ENCODE measurements around the gene GPR85. TPM values are rescaled to one million over a fixed set of nuclear protein-coding genes. Genes with fewer than 3 reads are reported as not detected.

GPR85 gene, protein sequence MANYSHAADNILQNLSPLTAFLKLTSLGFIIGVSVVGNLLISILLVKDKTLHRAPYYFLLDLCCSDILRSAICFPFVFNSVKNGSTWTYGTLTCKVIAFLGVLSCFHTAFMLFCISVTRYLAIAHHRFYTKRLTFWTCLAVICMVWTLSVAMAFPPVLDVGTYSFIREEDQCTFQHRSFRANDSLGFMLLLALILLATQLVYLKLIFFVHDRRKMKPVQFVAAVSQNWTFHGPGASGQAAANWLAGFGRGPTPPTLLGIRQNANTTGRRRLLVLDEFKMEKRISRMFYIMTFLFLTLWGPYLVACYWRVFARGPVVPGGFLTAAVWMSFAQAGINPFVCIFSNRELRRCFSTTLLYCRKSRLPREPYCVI
- 0.44 TPM for polyA plus RNA-seq (2013, experiment 1 of 2)
- polyA plus RNA-seq (2013, experiment 2 of 2) = 0.41 TPM

DNA sequence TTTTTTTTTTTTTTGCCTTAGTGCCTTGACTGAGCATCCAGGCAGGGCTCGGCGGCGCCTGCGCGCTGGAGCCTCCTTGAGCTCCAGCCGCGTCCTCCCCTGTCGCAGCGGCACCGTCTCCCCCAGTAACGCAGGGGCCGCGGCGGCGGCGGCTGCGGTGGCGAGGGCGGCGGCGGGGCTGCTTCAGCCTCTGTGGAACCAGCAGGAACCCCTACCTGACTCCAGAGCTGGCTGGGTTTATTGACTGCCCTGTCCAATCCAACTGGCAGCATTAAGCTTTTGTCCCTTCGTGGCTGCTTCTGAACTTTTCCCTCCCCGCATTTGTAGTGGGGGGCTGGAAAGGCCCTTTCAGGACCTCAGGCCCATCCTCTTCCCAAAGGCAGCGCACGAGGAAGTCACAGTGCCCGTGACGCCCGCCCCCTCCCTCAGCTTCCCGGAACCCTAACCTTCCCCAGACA lies at the start of gene GPR85:
GPR85 (minus strand) TSS at position 397 of the 458 bp plus-strand sequence. CDS start 2,106 bp downstream, outside the sequence.
- Histone ChIP-seq H3K23ac (ENCODE audit: low read length in 2 of 2) (no peak within 1 kb of the TSS), H3K36me3 (ENCODE audit: control insufficient read depth in 1 of 2, insufficient read depth in 2 of 2, low read depth in 1 of 2, low read length in 2 of 2) (no peaks in the 10 kb centered on the region), H3K4me2 (ENCODE audit: low read length, poor library complexity, severe bottlenecking) (peak within 1 kb of the TSS; percentile 96), H3K18ac (ENCODE audit: low read depth in 1 of 2, low read length in 2 of 2) (peak within 1 kb of the TSS; percentile 75 to 86), H3K4me1 (ENCODE audit: control insufficient read depth, insufficient read depth, low read depth, low read length) (peaks cover 5% of the 10 kb centered on the region), H2BK5ac (ENCODE audit: low read depth, low read length, poor library complexity, severe bottlenecking) (peak within 1 kb of the TSS; percentile 88), H2BK120ac (ENCODE audit: low read depth, low read length) (peak within 1 kb of the TSS; percentile 83), H3K4me3 (ENCODE audit: insufficient read depth in 1 of 2, low read depth in 1 of 2, low read length in 2 of 2) (peak within 1 kb of the TSS; percentile 67 to 85), H2AFZ (ENCODE audit: low read depth, low read length) (peak within 1 kb of the TSS; percentile 95), H2AK5ac (ENCODE audit: low read length, severe bottlenecking) (no peak within 1 kb of the TSS), H2BK15ac (ENCODE audit: low read depth, poor library complexity, severe bottlenecking) (peak within 1 kb of the TSS; percentile 80), H3K9me3 (ENCODE audit: control insufficient read depth, low read length) (no peaks in the 10 kb centered on the region), H3K9ac (ENCODE audit: low read length) (peak within 1 kb of the TSS; percentile 97), H3K27me3 (ENCODE audit: control insufficient read depth in 1 of 2, insufficient read depth in 1 of 2, low read length in 2 of 2) (no peaks in the 10 kb centered on the region), H3K14ac (ENCODE audit: low read length in 2 of 2) (peak within 1 kb of the TSS in 1 of 2 experiments; percentile 81), H3K79me1 (replicated peaks; ENCODE audit: low read length, poor library complexity, severe bottlenecking) (no peaks in the 10 kb centered on the region), H4K8ac (ENCODE audit: low read length) (peak within 1 kb of the TSS; percentile 84), H3K27ac (ENCODE audit: low read length, poor library complexity, severe bottlenecking) (peak within 1 kb of the TSS; percentile 95), H2BK12ac (ENCODE audit: low read length in 2 of 2) (peak within 1 kb of the TSS in 1 of 2 experiments; percentile 76), H3K4ac (ENCODE audit: low read depth in 1 of 2, low read length in 2 of 2) (peak within 1 kb of the TSS; percentile 49 to 60), H4K91ac (ENCODE audit: low read length) (peak within 1 kb of the TSS; percentile 90)
- 1% methylated on average over 19 of the region's 29 CpGs for WGBS
- peak; percentile 71 for DNase-seq

DNA sequence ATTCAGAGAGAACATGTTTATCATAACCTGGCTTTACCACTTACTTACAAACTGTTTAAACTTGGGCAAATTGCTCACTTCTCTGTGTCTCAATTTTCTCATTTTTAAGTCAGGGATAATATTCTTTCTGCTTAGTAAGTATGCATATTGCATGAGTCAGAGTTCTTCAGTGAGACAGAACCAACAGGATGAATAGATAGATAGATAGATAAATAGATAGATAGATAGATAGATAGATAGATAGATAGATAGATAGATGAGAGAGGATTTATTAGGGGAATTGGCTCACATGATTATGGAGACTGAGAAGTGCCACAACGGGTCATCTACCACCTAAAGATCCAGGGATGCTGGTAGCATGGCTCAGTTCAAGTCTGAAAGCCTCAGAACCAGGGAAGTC lies 47.4 kb upstream of the GPR85 start:
- Histone ChIP-seq H2BK5ac (ENCODE audit: low read depth, low read length, poor library complexity, severe bottlenecking) (no peak overlapping the region), H4K91ac (ENCODE audit: low read length) (no peak overlapping the region)

DNA sequence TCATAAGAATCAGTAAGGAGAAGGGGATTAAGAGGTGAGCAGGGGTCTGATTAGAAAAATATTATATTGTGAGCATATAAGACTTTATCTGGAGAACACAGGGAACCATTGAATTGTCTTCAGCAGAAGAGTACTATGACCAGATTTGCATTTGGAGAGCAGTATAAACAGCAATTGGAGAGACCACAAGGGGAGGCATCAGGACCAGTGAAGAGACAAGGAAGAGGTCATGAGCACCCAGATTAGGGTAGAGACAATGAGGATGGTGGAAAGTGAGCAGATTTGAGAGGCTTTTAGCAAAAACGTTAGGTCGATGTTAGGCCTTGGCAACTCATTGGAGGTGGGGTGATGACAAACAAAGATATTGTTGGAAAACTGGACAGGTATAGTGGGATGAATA lies 44.7 kb upstream of the GPR85 start:
- Histone ChIP-seq H3K23ac (ENCODE audit: low read length in 2 of 2) (no peak overlapping the region), H3K9ac (ENCODE audit: low read length) (no peak overlapping the region)
- WGBS = 93% methylated on average over 2 of the region's 2 CpGs

More for the DNA sequence above, 47.4 kb upstream of the GPR85 start:
- Histone ChIP-seq H3K79me1 (replicated peaks; ENCODE audit: low read length, poor library complexity, severe bottlenecking) (no peaks in the 10 kb centered on the region), H3K4ac (ENCODE audit: low read depth in 1 of 2, low read length in 2 of 2) (no peak overlapping the region), H3K36me3 (ENCODE audit: control insufficient read depth in 1 of 2, insufficient read depth in 2 of 2, low read depth in 1 of 2, low read length in 2 of 2) (no peaks in the 10 kb centered on the region), H3K18ac (ENCODE audit: low read depth in 1 of 2, low read length in 2 of 2) (no peak overlapping the region), H3K14ac (ENCODE audit: low read length in 2 of 2) (no peak overlapping the region), H3K4me3 (ENCODE audit: insufficient read depth in 1 of 2, low read depth in 1 of 2, low read length in 2 of 2) (no peak overlapping the region), H3K27me3 (ENCODE audit: control insufficient read depth in 1 of 2, insufficient read depth in 1 of 2, low read length in 2 of 2) (no peaks in the 10 kb centered on the region), H3K9ac (ENCODE audit: low read length) (no peak overlapping the region), H3K27ac (ENCODE audit: low read length, poor library complexity, severe bottlenecking) (no peak overlapping the region), H3K4me2 (ENCODE audit: low read length, poor library complexity, severe bottlenecking) (no peak overlapping the region), H2BK120ac (ENCODE audit: low read depth, low read length) (no peak overlapping the region), H2BK15ac (ENCODE audit: low read depth, poor library complexity, severe bottlenecking) (no peak overlapping the region), H3K23ac (ENCODE audit: low read length in 2 of 2) (no peak overlapping the region), H2AK5ac (ENCODE audit: low read length, severe bottlenecking) (no peak overlapping the region), H2BK12ac (ENCODE audit: low read length in 2 of 2) (no peak overlapping the region), H2AFZ (ENCODE audit: low read depth, low read length) (no peak overlapping the region), H4K8ac (ENCODE audit: low read length) (no peak overlapping the region), H3K9me3 (ENCODE audit: control insufficient read depth, low read length) (no peaks in the 10 kb centered on the region), H3K4me1 (ENCODE audit: control insufficient read depth, insufficient read depth, low read depth, low read length) (no peaks in the 10 kb centered on the region)
- 76% methylated on average over 1 of the region's 1 CpG for WGBS
- no peak for DNase-seq

DNA sequence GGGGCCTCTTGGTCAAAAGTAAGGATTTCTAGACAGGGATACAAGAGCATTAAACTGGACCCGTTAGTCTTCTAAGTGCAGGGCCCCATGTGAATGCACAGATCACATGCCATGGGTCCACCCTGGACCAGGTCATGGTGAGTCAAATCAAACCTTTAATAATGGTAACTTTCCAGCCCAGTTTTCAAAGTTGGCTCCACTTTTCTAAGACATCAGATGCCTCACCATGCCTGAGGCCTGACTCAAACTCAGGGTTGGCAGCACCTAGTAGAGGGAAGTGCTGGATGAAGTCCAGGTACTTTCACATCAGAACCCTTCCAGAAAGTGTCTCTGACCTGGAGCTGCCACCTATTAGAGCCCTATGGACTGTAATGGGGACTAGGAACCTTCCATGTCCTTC lies 41.4 kb upstream of the GPR85 start:
- Histone ChIP-seq H3K4me3 (ENCODE audit: insufficient read depth in 1 of 2, low read depth in 1 of 2, low read length in 2 of 2) (no peak overlapping the region), H4K8ac (ENCODE audit: low read length) (no peak overlapping the region), H3K36me3 (ENCODE audit: control insufficient read depth in 1 of 2, insufficient read depth in 2 of 2, low read depth in 1 of 2, low read length in 2 of 2) (no peaks in the 10 kb centered on the region), H2BK5ac (ENCODE audit: low read depth, low read length, poor library complexity, severe bottlenecking) (no peak overlapping the region), H2AFZ (ENCODE audit: low read depth, low read length) (no peak overlapping the region), H3K79me1 (replicated peaks; ENCODE audit: low read length, poor library complexity, severe bottlenecking) (no peaks in the 10 kb centered on the region), H3K4me2 (ENCODE audit: low read length, poor library complexity, severe bottlenecking) (no peak overlapping the region), H3K27me3 (ENCODE audit: control insufficient read depth in 1 of 2, insufficient read depth in 1 of 2, low read length in 2 of 2) (no peaks in the 10 kb centered on the region), H3K9ac (ENCODE audit: low read length) (no peak overlapping the region), H3K18ac (ENCODE audit: low read depth in 1 of 2, low read length in 2 of 2) (no peak overlapping the region), H2BK15ac (ENCODE audit: low read depth, poor library complexity, severe bottlenecking) (no peak overlapping the region), H2BK120ac (ENCODE audit: low read depth, low read length) (no peak overlapping the region), H2AK5ac (ENCODE audit: low read length, severe bottlenecking) (no peak overlapping the region), H2BK12ac (ENCODE audit: low read length in 2 of 2) (no peak overlapping the region), H3K14ac (ENCODE audit: low read length in 2 of 2) (no peak overlapping the region), H3K23ac (ENCODE audit: low read length in 2 of 2) (no peak overlapping the region), H3K4ac (ENCODE audit: low read depth in 1 of 2, low read length in 2 of 2) (no peak overlapping the region), H3K4me1 (ENCODE audit: control insufficient read depth, insufficient read depth, low read depth, low read length) (no peaks in the 10 kb centered on the region), H4K91ac (ENCODE audit: low read length) (no peak overlapping the region), H3K9me3 (ENCODE audit: control insufficient read depth, low read length) (no peaks in the 10 kb centered on the region), H3K27ac (ENCODE audit: low read length, poor library complexity, severe bottlenecking) (no peak overlapping the region)
- 88% methylated on average over 1 of the region's 1 CpG for WGBS
- no peak for DNase-seq

More for the DNA sequence above, 44.7 kb upstream of the GPR85 start:
- H3K14ac ChIP-seq (ENCODE audit: low read length in 2 of 2) = no peak overlapping the region
- H3K79me1 ChIP-seq (replicated peaks; ENCODE audit: low read length, poor library complexity, severe bottlenecking) = no peaks in the 10 kb centered on the region
- H2BK5ac ChIP-seq (ENCODE audit: low read depth, low read length, poor library complexity, severe bottlenecking) = no peak overlapping the region
- H4K8ac ChIP-seq (ENCODE audit: low read length) = no peak overlapping the region
- no peak overlapping the region for H2BK15ac ChIP-seq (ENCODE audit: low read depth, poor library complexity, severe bottlenecking)
- H2AFZ ChIP-seq (ENCODE audit: low read depth, low read length) = no peak overlapping the region
- H3K27me3 ChIP-seq (ENCODE audit: control insufficient read depth in 1 of 2, insufficient read depth in 1 of 2, low read length in 2 of 2) = no peaks in the 10 kb centered on the region
- H3K18ac ChIP-seq (ENCODE audit: low read depth in 1 of 2, low read length in 2 of 2) = no peak overlapping the region
- no peak overlapping the region for H2BK12ac ChIP-seq (ENCODE audit: low read length in 2 of 2)
- H3K4ac ChIP-seq (ENCODE audit: low read depth in 1 of 2, low read length in 2 of 2) = no peak overlapping the region
- no peak overlapping the region for H2AK5ac ChIP-seq (ENCODE audit: low read length, severe bottlenecking)
- H4K91ac ChIP-seq (ENCODE audit: low read length) = no peak overlapping the region
- H3K9me3 ChIP-seq (ENCODE audit: control insufficient read depth, low read length) = no peaks in the 10 kb centered on the region
- no peaks in the 10 kb centered on the region for H3K4me1 ChIP-seq (ENCODE audit: control insufficient read depth, insufficient read depth, low read depth, low read length)
- no peak overlapping the region for H3K4me3 ChIP-seq (ENCODE audit: insufficient read depth in 1 of 2, low read depth in 1 of 2, low read length in 2 of 2)
- no peak overlapping the region for H3K4me2 ChIP-seq (ENCODE audit: low read length, poor library complexity, severe bottlenecking)
- H3K27ac ChIP-seq (ENCODE audit: low read length, poor library complexity, severe bottlenecking) = no peak overlapping the region
- H2BK120ac ChIP-seq (ENCODE audit: low read depth, low read length) = no peak overlapping the region
- no peak for DNase-seq
- H3K36me3 ChIP-seq (ENCODE audit: control insufficient read depth in 1 of 2, insufficient read depth in 2 of 2, low read depth in 1 of 2, low read length in 2 of 2) = no peaks in the 10 kb centered on the region

All from mesenchymal stem cell (in vitro differentiated cells and primary cell).